GM19043 (cell line): Measurements from ENCODE around the gene TANGO2.

ENCODE experiments used
- ATAC-seq: cut with Tn5 transposase; IDR thresholded peaks from one replicate; pipeline ENCODE4 v1.9.1; 2021; ENCODE audit warnings: low read depth; ENCODE audit not compliant: unreplicated experiment

TANGO2 gene

DNA sequence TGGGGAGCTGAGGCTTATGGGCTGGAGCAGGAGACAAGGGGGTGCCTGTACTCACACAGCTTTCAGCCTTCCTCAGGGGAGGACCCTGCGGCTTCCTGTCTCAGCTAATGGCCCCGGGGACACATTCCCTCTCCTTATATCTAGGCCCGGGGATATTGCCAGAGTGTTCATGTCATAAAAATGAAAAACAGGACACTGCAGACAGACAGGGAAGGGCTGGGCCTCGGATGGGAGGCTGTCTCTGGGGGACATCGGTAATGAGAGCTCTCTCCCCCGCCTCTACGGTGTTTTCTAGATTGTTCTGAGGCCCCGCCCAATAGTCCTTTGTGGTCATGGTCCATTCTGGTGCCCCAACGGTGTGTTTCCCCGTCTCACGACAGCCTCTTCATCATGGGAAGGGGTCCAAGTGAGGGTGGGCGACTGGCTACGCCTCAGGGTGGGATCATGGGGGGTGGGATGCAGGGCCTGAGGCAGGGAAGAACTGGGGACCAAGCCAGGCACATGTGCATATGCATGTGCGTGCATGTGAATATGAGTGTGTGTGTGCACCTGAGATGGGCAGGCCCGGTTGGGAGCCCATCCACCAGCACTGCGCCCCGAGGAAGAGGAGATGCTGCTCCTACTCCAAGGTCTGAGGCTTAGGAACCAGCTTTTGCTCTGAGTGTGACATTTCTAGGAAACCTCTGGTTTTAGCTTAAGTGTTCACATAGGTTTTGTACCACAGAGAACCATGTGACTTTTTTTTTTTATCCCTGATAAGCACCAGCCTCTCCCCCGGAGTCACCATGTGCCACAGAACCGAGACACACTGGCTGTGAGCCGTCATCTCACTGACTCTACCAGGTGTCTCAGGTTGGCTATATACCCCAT, 9.6 kb upstream of the TANGO2 start:
- ATAC-seq, result no peak

DNA sequence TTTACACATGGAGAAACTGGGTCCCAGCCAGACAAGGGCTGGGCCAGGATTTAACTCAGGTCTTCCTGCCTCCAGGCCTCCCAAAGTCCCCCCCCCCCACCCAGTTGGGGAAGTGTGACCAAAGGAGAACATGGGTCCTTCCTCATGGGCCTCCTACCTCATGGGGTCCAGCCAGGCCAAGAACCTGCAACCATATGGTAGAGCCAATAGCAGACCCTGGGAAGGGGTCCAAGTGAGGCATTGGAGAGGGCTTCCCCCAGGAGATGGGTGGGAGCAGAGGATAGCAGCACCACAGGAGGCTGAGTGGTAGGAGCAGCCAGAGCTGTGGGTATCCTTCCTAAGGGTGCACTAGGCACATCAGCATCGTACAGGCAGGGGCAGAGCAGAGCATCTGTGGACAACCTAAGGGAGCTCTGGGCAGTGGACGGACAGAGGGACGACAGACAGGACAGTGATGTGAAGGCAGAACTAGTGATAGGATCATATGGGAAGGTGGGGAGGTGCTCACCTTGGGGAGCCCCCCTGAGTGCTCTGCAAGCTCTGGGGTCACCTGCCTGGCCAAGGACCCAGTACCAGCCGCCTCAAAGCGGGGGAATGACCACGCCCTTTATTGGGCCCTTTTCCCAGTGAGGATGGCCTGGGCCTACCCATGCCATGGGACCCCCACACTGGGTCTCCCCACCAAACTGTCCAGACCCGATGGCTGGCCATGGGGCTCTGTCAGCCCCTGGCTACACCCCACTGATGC, 8.7 kb upstream of the TANGO2 start:
- ATAC-seq, result no peak

DNA sequence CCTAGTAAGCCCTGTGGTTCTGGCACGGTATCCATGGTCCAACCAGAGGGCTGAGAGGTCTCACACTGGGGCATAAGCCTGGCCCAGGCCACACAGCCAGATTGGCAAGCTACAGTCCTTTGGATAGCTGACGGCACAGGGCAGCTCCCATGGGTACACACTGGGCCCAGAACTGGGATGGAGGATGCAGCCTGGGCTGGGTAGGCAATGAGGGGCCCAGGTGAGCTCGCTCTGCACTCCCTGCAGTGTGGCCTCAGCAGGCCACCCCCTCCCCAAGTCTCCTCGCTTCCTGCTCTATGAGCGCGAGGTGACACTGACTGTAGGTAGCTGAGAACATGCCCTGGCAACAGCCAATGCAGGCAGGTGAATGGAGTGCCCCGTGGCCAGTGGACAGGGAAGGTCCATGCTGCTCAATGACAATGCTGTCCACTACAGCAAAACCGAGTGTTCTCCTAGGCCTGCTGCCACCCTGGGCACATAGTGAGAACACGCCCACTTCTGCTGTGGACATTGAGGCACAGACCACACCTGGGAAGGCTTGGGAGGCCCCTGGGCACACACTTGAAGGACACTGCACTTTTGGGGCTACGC, 8.1 kb upstream of the TANGO2 start:
- ATAC-seq, result no peak

DNA sequence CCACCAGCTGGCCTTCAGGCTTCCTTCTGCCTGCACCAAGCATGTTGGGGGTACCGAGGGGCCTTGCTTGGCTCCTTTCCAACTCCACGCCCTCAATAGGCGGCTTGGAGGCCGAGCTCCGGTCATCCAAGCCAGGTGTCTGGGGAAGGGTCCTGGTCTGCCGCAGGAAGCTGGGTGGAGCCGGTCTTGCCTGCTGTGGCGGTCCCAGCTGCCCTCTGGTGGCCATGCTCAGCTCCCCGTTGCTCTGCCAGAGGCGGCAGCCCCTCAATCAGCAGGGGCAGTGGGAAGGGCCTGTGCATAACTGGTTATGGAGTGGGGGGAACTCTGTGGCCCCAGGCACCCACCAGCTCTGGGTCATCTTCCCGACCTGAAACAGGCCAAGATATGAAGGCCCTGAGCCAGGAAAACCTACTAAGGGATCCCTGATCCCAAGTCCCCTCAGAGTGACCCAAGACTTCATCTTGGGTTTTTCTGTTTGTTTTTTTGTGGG, 7.5 kb upstream of the TANGO2 start:
- no peak for ATAC-seq

DNA sequence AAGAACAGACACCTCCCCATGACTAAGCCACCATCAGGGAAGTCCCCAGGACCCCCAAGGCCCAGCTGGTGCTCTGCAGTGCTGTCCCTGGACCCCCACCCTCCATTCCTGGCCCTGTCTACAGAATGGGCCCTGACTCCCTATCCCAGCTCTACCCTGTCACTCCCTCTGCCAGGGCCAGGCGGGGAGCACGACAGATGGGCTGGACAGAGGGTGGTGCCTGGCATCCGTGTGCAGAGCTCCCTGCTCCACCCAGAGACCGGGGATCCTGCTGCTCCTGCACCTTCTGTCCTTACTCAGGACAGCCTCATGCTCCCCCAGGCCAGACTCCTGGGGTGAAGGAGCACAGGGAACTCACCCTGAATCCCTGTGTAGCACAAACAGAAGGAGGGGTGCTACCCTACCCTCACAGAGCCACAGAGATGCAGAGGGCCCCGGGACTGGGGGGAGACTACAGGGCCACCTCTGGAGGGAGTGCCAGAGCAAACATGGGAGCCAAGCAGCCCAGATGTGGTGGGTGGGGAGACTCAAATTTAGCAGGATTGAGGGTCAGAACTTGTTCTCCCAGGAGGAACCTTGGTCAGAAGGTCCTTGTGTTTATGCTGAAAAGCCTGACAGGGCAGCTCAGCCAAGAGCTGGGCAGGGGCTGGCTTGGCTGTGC, 6.3 kb upstream of the TANGO2 start:
- no peak for ATAC-seq

DNA sequence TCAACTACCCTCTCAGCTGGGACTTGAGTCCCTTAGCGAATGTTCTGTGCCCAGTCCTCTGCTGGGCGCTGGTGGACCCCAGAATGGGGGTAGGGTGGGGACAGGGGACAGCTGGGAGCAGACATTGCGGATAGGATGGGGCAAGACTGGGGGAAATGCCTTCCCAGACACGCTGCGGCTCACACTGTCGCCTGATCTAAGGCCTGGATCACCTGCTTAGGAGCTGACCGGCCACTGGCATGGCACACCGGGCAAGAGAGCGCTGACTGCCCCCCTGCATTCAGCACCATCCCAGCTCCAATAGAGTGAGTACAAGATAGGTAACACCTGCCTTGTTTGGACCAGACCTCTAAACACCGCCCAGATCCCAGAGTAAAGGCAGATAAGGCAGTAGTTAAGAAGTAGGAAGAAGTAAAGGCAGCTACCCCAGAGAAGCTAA, 5.7 kb upstream of the TANGO2 start:
- ATAC-seq, result no peak

DNA sequence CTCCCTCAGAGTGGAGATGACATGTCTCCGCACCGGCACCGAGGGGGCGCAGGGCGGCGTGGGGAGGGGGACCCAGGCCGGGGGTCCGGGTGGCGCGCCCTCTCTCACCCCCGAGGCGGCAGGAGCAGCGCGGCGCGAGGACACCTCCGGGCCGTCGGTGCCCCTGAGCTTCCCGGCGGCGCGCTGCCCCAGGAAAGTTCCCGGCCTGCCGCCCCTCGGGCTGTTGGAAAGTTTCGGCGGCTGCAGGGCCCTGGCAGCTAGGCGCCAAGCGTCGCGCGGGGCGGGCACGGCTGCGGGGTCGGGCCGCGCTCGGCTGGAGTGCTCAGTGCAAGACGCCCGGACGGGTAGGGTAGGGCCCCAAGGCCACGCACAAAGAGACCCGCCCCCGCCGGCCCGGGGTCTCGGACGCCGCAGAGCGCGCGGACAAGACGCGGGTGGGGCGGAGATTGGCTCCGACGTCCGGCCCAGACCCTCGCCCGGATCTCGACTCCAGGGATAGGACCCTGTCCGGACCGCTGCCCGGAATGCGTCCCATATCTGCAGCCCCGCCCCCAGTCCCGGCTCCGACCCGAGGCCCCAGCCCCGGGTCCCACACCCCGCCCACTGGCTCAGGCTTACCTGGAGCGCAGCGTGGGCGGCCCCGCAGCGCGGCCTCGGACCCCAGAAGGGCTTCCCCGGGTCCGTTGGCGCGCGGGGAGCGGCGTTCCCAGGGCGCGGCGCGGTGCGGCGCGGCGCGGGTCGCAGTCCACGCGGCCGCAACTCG, 4.8 kb upstream of the TANGO2 start:
- ATAC-seq, result no peak

DNA sequence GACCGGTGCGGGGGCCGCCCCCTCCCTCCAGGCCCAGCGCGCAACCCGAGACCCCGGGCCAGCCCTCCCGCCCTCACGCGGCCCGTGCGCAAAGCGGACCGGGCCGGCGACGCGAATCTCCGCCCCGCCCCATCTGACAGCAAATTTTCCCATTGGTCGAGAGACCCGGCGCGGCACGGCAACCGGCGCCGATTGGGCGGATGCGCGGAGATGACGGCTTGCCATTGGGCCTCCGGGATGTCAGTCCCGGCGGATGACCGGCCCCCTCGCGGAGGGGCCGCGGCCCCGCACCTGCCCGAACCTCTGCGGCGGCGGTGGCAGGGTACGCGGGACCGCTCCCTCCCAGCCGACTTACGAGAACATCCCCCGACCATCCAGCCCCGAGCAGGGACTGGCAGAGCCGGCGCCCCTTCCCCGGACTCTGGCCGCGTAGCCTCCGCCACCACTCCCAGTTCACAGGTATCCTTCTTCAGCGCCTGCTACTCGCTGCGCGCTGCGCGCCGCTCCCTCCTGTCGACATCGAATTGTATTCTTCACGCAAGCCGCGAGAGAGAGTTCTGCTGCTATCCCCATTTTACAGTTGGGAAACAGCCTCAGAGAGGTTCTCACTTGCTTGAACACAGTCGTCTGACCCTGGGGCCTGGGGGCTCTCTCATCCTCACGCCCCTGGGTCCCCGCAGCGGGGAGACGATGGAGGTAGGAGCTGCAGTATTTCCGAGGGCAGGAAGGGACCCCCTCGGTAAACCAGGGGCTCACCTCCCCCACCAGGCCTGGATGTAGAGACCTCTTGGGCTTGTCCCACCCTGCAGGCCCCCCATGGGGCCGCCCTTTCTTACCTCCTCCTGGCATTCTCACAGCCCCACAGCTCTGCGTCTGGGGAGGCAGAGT, 3.9 kb upstream of the TANGO2 start, which contains the start of gene ARVCF:
ARVCF (minus strand) TSS at position 90 of the 888 bp plus-strand sequence. CDS start 26,029 bp downstream, outside the sequence.
- peak; percentile 60 for ATAC-seq

DNA sequence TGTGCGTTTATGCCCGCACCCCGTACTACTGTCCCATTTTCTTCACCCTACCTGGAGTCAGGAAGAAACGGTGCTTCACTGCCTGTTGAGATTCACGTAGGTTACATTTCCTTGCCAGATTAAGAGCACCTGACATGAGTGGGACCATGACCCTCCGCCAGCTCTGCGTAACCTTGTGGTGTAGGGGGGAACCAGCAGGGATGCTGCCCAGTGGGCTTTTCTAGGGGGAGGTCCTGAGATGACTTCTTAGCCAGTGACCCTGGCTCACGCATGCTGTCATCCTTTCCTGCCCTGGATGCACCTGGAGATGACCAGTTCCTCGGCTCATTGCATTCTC, 3.3 kb upstream of the TANGO2 start:
- no peak for ATAC-seq

DNA sequence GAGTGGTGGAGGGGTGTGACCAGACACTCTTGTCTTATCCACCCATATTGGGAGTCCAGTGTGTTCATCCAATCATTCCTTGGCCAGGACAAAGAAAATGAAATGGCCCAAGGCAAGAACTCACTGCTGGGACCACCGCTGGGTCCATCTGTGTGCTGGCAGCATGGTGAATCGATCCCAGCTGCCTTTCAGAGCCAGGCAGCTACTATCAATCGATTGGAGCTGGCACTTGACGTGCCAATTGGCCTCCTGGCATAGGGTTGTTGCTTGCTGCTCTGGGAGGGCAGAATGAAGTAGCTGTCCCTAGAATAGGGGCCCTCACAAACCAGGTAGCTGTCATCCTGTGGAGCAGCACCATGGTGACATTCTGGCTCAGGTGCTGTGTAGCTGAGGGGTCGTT, 2.9 kb upstream of the TANGO2 start:
- no peak for ATAC-seq

DNA sequence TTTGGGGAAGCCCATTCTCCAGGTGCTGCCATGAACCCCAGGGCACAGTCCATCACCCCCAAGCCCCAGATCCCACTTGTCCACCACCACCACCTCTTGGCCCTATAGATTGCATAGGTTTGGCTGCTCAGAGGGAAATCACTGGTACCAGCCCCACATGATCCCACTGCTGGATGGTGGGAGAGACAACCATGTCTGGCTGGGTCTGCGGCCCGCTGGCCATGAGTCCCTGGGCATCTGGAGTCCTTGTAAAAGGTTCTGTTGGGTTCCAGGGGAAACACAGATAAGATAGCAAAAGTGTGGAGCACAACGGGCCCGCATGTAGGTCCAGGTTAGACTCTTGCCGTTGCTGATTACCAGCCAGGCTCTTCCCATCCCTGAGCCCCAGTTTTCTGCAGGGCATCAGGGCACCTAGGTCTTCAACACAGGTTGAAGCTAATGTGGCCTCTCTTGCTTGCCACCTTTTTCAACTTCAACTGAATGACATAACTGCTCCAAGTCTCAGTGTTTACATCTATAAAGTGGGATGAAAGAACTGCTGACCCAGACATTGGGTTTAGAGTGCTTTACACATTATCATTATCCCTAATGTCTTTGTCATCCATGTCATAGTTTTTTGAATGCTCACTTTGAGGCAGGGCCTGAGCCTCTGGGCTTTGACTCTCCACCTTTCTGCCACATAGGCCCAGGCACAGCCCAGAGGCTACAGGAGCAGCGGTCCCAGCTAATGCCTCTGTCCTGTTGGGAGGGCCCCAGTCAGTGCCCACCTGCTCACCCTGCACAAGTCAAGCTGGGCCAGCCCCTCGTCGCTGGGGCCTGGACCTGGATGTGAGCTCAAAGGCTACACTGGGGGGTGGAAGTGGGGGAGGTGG, 1.0 kb upstream of the TANGO2 start:
- ATAC-seq, result no peak

DNA sequence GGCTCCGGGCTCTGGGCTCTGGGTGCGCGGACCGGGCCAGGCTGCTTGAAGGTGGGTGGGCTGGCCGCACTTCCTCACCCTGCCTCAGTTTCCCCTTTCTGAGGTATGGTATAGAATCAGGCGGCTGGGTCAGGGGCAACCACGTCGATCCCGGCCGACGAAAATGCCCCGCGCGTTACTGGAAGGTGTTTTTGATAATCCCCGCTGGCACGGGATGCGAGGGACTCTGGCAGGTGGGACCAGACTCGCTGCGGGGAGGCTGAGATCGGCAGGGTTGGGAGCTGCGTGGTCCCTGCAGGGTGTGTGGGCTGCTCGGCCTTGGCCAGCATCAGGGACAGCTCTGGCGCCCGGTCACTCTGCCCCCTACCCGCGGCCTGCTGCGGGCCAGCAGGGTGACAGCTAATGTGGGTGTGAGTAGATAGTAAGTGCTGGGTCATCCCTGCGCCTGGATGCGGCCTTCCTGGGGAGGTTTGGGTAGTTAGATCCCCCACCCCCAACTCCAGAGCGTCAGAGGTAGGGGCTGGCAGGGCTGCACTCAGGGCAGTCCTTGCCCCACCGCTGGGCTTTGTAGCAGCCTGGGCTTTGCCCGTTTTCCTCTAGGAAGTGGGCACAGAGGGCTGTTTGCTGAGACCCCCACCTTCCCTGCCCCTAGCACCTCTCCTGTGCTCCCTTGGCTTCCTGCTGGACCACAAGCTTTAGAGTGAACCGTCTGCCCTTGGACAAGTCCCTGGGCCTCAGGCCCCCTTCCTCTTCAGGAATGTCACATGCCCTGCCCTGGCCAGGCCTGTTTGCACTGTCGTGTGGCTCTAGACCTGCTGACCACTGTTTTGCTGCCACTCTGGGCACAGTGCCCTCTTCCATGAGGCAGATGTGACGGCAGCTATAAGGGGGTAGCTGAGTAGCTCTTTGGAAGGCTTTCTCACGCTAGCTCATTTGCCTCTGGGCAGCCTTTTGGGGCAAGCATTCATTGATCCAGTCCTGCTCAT, 579 bp downstream of the TANGO2 start:
- no peak for ATAC-seq

DNA sequence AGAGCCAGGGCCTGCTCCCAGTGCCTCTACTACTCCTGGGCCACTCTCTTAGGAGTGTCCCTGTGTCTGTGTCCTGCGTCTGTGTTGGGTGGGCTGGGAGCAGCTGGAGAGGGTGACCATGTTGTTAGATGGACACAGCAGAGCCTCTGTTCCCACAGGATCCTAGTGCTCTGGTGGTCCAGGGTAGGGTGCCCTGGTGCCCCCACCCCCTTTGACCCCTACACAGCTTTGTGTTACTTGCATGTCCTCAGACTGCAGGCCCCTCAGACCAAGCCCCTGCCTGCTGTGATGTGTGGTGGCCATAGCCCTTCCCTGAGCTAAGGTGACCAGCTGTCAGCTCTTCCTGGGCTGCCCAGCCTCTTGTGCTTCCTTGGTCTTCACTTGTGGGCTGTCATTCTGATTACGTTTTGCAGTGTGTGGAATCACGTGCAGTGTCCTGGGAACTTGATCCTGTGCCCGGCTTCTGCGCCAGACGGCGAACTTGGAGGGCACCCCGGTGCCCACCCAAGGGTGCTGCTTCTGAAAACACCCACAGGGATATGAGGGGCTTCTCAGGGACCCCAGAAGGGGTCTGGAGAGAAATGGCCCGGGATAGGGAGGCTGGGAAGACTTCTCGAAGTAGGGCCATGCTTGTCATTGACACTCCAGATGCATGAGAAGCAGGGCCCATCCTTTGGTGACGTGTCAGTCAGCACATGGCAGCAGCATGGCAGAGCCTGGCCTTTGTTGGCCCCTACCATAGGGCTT, 1.5 kb downstream of the TANGO2 start:
- no peak for ATAC-seq

DNA sequence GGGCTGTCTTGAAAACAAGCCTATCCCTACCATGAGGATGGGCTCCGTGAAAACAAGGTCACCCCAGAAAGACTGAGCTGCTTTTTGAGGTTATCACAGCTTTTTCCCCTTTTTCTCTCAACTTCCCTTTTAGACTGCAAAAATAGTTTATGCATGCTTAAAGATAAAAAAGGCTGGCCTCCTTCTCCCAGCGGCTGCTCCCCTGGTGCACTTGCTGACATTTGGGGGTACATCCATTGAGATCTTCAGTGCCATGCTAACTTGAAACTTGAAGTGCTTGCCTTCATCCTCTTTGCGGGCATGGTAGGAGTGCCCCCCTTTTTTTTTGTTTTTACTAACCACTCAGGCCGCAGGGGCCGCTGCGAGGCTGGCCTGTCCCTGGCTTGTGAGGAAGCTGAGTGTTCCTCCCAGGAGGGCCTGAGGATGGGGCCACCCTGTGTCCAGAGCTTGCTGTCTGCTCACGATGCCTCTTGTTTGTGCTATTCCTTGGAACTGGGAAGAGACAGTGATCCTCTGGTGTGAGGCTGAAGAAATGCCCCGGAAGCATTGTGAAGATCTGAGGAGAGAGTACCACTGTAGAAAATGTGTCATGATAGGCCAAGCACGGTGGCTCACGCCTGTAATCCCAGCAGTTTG, 2.2 kb downstream of the TANGO2 start:
- no peak for ATAC-seq

DNA sequence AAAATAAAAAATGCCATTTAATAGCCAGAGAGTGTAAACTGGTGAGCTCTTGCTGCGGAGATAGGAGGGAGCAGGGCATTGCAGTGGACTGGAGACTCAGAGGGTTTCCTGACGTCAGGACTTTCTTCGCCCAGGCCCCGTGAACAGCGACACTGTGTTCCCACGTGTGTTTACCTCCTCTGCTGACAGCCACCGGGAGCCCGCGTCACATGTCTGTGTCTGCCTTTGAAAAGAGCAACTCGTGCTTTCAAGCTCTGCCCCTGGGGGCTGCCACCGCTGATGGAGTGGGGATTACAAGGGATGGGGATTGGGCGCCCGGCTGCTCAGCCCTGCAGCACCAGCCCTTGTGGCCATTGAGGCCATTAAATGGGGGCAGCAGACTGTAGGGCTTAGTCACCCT, 3.3 kb downstream of the TANGO2 start:
- ATAC-seq, result no peak
